ENCODE measurements around the gene ADGRF5. TPM values are rescaled to one million over a fixed set of nuclear protein-coding genes. Genes with fewer than 3 reads are reported as not detected.

The ADGRF5 gene
- total and polyA plus RNA-seq, 10 of the 15 experiments (the other 5 are each of a cell fraction or from before 2014, with no cell fraction given) = 0.01 to 0.13 TPM; not detected in 8

- TF ChIP-seq ZBTB11 (CRISPR knock-in tag; IDR thresholded peaks at IDR 0.05) (no peak), ATF3 (IDR thresholded peaks at IDR 0.05; ENCODE audit: borderline replicate concordance, extremely low read depth, low read depth, low read length) (no peak)
These were observed 6.4 kb downstream of the ADGRF5 start (continued) for GRCh38 chr6:46915380-46915779.

- Histone ChIP-seq H3K36me3 (ENCODE audit: control insufficient read depth in 2 of 2, insufficient read depth in 2 of 2, low read length in 1 of 2) (no peaks in the 10 kb centered on the region), H3K27ac (ENCODE audit: control insufficient read depth, insufficient read depth) (no peak overlapping the region), H4K20me1 (ENCODE audit: control insufficient read depth, insufficient read depth) (no peaks in the 10 kb centered on the region), H3K9me3 (replicated peaks; ENCODE audit: control insufficient read depth, insufficient read depth, low read length) (no peaks in the 10 kb centered on the region), H2AFZ (ENCODE audit: control insufficient read depth, low read depth, low read length) (no peak overlapping the region), H3K4me3 (no peak overlapping the region), H3K4me2 (ENCODE audit: control insufficient read depth, insufficient read depth) (no peak overlapping the region), H3K27me3 (replicated peaks in 1 of 2; ENCODE audit: control insufficient read depth in 2 of 2, insufficient read depth in 2 of 2, low read length in 1 of 2) (no peaks in the 10 kb centered on the region), H3K9ac (ENCODE audit: control insufficient read depth, insufficient read depth, low read length) (no peak overlapping the region), H3K4me1 (ENCODE audit: control insufficient read depth, insufficient read depth, low read length) (no peaks in the 10 kb centered on the region), H3K79me2 (ENCODE audit: control insufficient read depth, insufficient read depth, low read length) (no peaks in the 10 kb centered on the region)
- ChIA-PET RAD21 (ENCODE audit: unreplicated experiment) (no interaction called here), SMC1A (ENCODE audit: uncharacterized antibody, unreplicated experiment) (no interaction called here), CTCF (no interaction called here), POLR2A (no interaction called here)
- no peak for FAIRE-seq
- in situ Hi-C loops (cut with MboI) = no loop called here
- no peak for ATAC-seq
- DNase-seq (ENCODE audit: low read depth, low spot score) = no peak
- BruUV-seq (replicated peaks) = no TSS peak
- intact Hi-C loops (cut with micrococcal nuclease; ENCODE audit: unreplicated experiment) = no loop called here
- WGBS (ENCODE audit: insufficient coverage, insufficient replicate concordance, low lambda C conversion rate, missing lambda C conversion rate) = 62% methylated on average over 4 of the region's 4 CpGs
- TF ChIP-seq PKNOX1 (IDR thresholded peaks at IDR 0.05) = no peak
- TF ChIP-seq MXI1 (IDR thresholded peaks at IDR 0.05; ENCODE audit: low read depth, low read length) = no peak
- no peak for TF ChIP-seq NR2C1 (IDR thresholded peaks at IDR 0.05)
- no peak for TF ChIP-seq ZNF274 (IDR thresholded peaks at IDR 0.05; ENCODE audit: insufficient read depth, insufficient read length)
- no peak for TF ChIP-seq HSF1 (IDR thresholded peaks at IDR 0.05; ENCODE audit: low read depth, low read length)
- no peak for TF ChIP-seq E2F4 (IDR thresholded peaks at IDR 0.05; ENCODE audit: low read depth, low read length)
- no peak for TF ChIP-seq SMAD5 (IDR thresholded peaks at IDR 0.05; ENCODE audit: low read depth)
- TF ChIP-seq BRCA1 (IDR thresholded peaks at IDR 0.05; ENCODE audit: low read depth, low read length) = no peak
- no peak for TF ChIP-seq EZH2 (IDR thresholded peaks at IDR 0.05; ENCODE audit: borderline replicate concordance, control insufficient read depth, low read depth, low read length)
- TF ChIP-seq RUNX3 (IDR thresholded peaks at IDR 0.05; ENCODE audit: low read length) = no peak
- no peak for TF ChIP-seq NR2C2 (IDR thresholded peaks at IDR 0.05; ENCODE audit: borderline replicate concordance, control insufficient read depth, insufficient read length, low read depth)
- no peak for TF ChIP-seq IKZF2 (IDR thresholded peaks at IDR 0.05)
- TF ChIP-seq ATF7 (IDR thresholded peaks at IDR 0.05; ENCODE audit: low read depth) = no peak
These were observed 7.4 kb downstream of the ADGRF5 start for GRCh38 chr6:46914279-46914810.

All from GM12878 (cell line).